K562 (cell line): ENCODE measurements around the gene DAB2IP. TPM values are rescaled to one million over a fixed set of nuclear protein-coding genes. Genes with fewer than 3 reads are reported as not detected.

Experiments
- ATAC-seq: fragments of 200-7000 bp; cut with Tn5 transposase; 3 replicates; pipeline ENCODE4 v1.9.1; 2020; ENCODE audit warnings: moderate library complexity
- BruUV-seq: library from RNA; stranded (reverse); fragments of 400-500 nt; replicated peaks from 2 replicates; lab custom pipeline; 2021; lab: Mats Ljungman, UMichigan
- CTCF ChIA-PET: fragments of 300-600 bp; formaldehyde crosslinking; extraction: SDS; loops from one replicate; lab custom pipeline; 2021; ENCODE audit warnings: low intra/inter-chr PET ratio; lab: Yijun Ruan, JAX
- POLR2A ChIA-PET: fragments of 300-600, 350-650 bp; sonication (Branson Sonifier 250); formaldehyde crosslinking; extraction: SDS; loops from one replicate; lab custom pipeline; 2021; ENCODE audit warnings: antibody characterized with exemption, inconsistent platforms; lab: Yijun Ruan, JAX
- DNase-seq, 4 experiments: peaks; one replicate each; pipeline versions ENCODE4 v3.0.0 to v3.0.0-alpha.2; 2011 to 2018; ENCODE audit warnings: low spot score in 3 of 4, mixed read lengths in 3 of 4; ENCODE audit errors: extremely low read depth in 1 of 4
- FAIRE-seq: peaks from 2 replicates; lab custom pipeline; 2011; peaks lifted over from hg19 to GRCh38; lab: Jason Lieb, UNC
- H2AFZ ChIP-seq: 2 replicates; pipeline ENCODE4 v1.6.0; 2011; ENCODE audit warnings: low read depth, low read length, control low read depth, inconsistent platforms
- H3K27ac ChIP-seq: fragments of 200-600 bp; 3 replicates; pipeline ENCODE4 v1.8.0; 2011; ENCODE audit warnings: low read depth, mild to moderate bottlenecking, control low read depth, inconsistent platforms, low read length, moderate library complexity, mixed read lengths; ENCODE audit errors: extremely low read depth
- H3K27me3 ChIP-seq, 2 experiments: fragments of 300-600 bp in 1 of 2; 2 replicates in 1 of 2; 3 replicates in 1 of 2; pipeline versions ENCODE4 v1.6.0 to v1.8.0; 2011; ENCODE audit warnings: inconsistent platforms in 2 of 2, low read length in 2 of 2, mild to moderate bottlenecking in 1 of 2, mixed read lengths in 1 of 2, moderate library complexity in 1 of 2; ENCODE audit not compliant: control insufficient read depth in 2 of 2, insufficient read depth in 2 of 2
- H3K36me3 ChIP-seq: fragments of 300-600 bp; 3 replicates; pipeline ENCODE4 v1.8.0; 2011; ENCODE audit warnings: mild to moderate bottlenecking, low read length, inconsistent platforms; ENCODE audit not compliant: control insufficient read depth, insufficient read depth
- H3K4me1 ChIP-seq, 2 experiments: fragments of 200-600 bp in 1 of 2; replicated peaks in 1 of 2; 2 replicates in 1 of 2; 3 replicates in 1 of 2; pipeline versions ENCODE4 v1.5.1 to v1.8.0; 2011; ENCODE audit warnings: inconsistent platforms in 2 of 2, low read length in 2 of 2, mild to moderate bottlenecking in 1 of 2, mixed read lengths in 1 of 2, moderate library complexity in 1 of 2; ENCODE audit not compliant: control insufficient read depth in 2 of 2, insufficient read depth in 2 of 2
- H3K4me2 ChIP-seq: 2 replicates; pipeline ENCODE4 v1.6.1; 2011; ENCODE audit warnings: low read length, control low read depth, inconsistent platforms, mixed read lengths; ENCODE audit not compliant: insufficient read depth
- H3K4me3 ChIP-seq: fragments of 200-600 bp; sonication (generic), shearing (Covaris generic); 2 replicates; pipeline ENCODE4 v1.5.1; 2016; ENCODE audit warnings: control low read depth, inconsistent platforms
- H3K79me2 ChIP-seq: fragments of 200-600 bp; 3 replicates; pipeline ENCODE4 v1.8.0; 2011; ENCODE audit warnings: low read length, inconsistent platforms; ENCODE audit not compliant: control insufficient read depth, insufficient read depth
- H3K9ac ChIP-seq, 2 experiments: 2 replicates each; pipeline versions ENCODE4 v1.6.0 to v1.6.1; 2011; ENCODE audit warnings: low read depth in 2 of 2, low read length in 2 of 2, control low read depth in 1 of 2, inconsistent platforms in 1 of 2, mild to moderate bottlenecking in 1 of 2, mixed read lengths in 1 of 2; ENCODE audit not compliant: insufficient read depth in 1 of 2
- H3K9me1 ChIP-seq: one replicate; pipeline ENCODE4 v1.6.0; 2011; ENCODE audit warnings: inconsistent platforms, mild to moderate bottlenecking, low read length, moderate library complexity; ENCODE audit not compliant: control insufficient read depth, insufficient read depth
- H3K9me3 ChIP-seq: replicated peaks from 2 replicates; pipeline ENCODE4 v1.5.1; 2011; ENCODE audit warnings: low read depth, low read length, inconsistent platforms; ENCODE audit not compliant: control insufficient read depth, insufficient read depth
- H4K20me1 ChIP-seq: replicated peaks from 2 replicates; pipeline ENCODE4 v1.6.1; 2011; ENCODE audit warnings: low read length, inconsistent platforms, mixed read lengths; ENCODE audit not compliant: control insufficient read depth, insufficient read depth
- KLF1 ChIP-seq: fragments of 450-650 bp; IDR thresholded peaks from 2 replicates; pipeline ENCODE4 v1.6.1; 2016; ENCODE audit warnings: missing genetic modification characterization, missing compliant biosample characterization
- TAL1 ChIP-seq: fragments of 450-650 bp; IDR thresholded peaks from 2 replicates; pipeline ENCODE4 v1.6.1; 2016; ENCODE audit warnings: mild to moderate bottlenecking
- WGBS: fragments of 100-300 bp; shearing (Covaris generic); methylation state at CpG from one replicate; pipeline ENCODE4 v1.1.6; 2016; ENCODE audit warnings: low coverage, mixed read lengths; ENCODE audit not compliant: insufficient coverage; ENCODE audit errors: missing lambda C conversion rate; 5-methylcytosine and 5-hydroxymethylcytosine counted together
- in situ Hi-C: fragments of 300-500 bp; cut with MboI; formaldehyde crosslinking; loops from 4 replicates; pipeline ENCODE4 v1.15.0; 2018; ENCODE audit warnings: inconsistent platforms, mixed read lengths
- intact Hi-C: fragments of 100-400 bp; cut with micrococcal nuclease; formaldehyde crosslinking; loops from 2 replicates; pipeline ENCODE4 v1.14.2; 2022
- polyA plus RNA-seq, 8 experiments: library from polyadenylated mRNA; depleted of rRNA in 4 of 8; stranded (reverse) in 5 of 8; unstranded in 3 of 8; fragments of >200 nt; fragmentation: Nextera tagmentation in 2 of 8; fragmentation: Illumina TruSeq in 1 of 8; extraction: Ambion mirVana in 2 of 8; extraction: Trizol in 1 of 8; gene quantifications; 2 replicates each; pipeline versions ENCODE4 v1.2.1 to v1.2.3, GENCODE V29; 2011 to 2014; ENCODE audit warnings: inconsistent platforms in 1 of 8, missing spikeins in 1 of 8
- total RNA-seq, 7 experiments: library from RNA; depleted of rRNA in 6 of 7; stranded (reverse); fragments of >200 nt in 6 of 7; fragmentation: Illumina TruSeq in 2 of 7; extraction: Trizol in 2 of 7; gene quantifications; 2 replicates each; pipeline versions ENCODE4 v1.2.1 to v1.2.3, GENCODE V29; 2011 to 2021; ENCODE audit warnings: low replicate concordance in 1 of 7
- TF ChIP-seq, protein P1 (sequence below): sonication (generic); formaldehyde crosslinking; IDR thresholded peaks from 2 replicates; pipeline ENCODE4 v1.8.1; 2022; ENCODE audit warnings: missing genetic modification reagents
- TF ChIP-seq, protein P2 (sequence below), 2 experiments: fragments of 450-650 bp in 1 of 2; sonication (generic) in 1 of 2; formaldehyde crosslinking in 1 of 2; IDR thresholded peaks in 1 of 2; conservative IDR thresholded peaks in 1 of 2; 2 replicates each; pipeline versions ENCODE4 v1.6.1 to v1.8.1; 2016 to 2023; ENCODE audit warnings: mild to moderate bottlenecking in 2 of 2, moderate library complexity in 2 of 2, inconsistent platforms in 1 of 2, missing genetic modification reagents in 1 of 2

Gene DAB2IP
- total and polyA plus RNA-seq, 9 of the 15 experiments (the other 6 are each of a cell fraction or from before 2014, with no cell fraction given), result 0.04 to 0.31 (median 0.08) TPM; not detected in 5

DNA sequence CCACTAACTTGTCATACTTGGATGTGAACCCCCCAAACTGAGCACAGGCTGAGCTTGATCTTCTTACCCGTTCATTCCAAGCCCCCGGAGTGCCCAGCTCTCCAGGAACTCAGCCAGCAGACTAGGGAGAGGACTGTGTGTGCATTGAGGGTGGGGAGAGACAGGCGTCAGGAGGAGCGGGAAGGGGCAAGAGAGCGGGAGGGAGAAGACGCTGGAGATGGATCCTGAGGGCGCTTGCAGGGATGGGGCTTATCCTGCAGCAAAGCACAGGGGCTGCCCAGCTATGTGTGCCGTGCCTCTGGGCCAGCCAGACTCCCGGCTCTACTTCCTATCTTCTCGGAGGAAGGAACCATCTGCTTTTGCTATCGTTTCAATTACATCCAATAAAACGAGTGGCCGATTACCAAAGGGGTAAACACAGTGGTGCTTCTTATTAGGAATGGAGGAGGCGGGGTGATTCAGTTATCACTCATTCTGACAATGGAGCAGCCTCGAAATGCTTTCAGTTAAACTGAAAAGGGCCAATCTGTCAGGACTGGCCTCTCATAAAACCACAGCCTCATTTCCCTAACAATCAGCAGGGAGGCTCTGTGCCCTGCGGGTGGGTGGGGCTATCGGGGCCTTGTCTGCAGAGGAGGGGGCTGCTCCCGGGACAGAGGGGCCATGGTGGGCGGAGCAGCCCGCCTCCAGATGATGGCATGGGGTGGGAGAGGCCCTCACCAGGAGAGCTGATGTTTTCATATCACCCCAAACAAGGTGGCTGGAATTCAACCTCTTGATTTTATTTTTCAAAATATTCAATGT, 168.2 kb downstream of the DAB2IP start:
- no peaks in the 10 kb centered on the region for H3K36me3 ChIP-seq
- DNase-seq, result no peak
- in situ Hi-C loops, result no loop called here
- no peak overlapping the region for H2AFZ ChIP-seq
- no peak overlapping the region for H3K9ac ChIP-seq
- POLR2A ChIA-PET, result no interaction called here
- no peak for FAIRE-seq
- TF ChIP-seq, protein P1, sequence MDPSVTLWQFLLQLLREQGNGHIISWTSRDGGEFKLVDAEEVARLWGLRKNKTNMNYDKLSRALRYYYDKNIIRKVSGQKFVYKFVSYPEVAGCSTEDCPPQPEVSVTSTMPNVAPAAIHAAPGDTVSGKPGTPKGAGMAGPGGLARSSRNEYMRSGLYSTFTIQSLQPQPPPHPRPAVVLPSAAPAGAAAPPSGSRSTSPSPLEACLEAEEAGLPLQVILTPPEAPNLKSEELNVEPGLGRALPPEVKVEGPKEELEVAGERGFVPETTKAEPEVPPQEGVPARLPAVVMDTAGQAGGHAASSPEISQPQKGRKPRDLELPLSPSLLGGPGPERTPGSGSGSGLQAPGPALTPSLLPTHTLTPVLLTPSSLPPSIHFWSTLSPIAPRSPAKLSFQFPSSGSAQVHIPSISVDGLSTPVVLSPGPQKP (CRISPR knock-in tag), result no peak
- TF ChIP-seq TAL1 (no peak), KLF1 (no peak)
- TF ChIP-seq, protein P2, sequence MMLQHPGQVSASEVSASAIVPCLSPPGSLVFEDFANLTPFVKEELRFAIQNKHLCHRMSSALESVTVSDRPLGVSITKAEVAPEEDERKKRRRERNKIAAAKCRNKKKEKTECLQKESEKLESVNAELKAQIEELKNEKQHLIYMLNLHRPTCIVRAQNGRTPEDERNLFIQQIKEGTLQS (IDR thresholded peaks at IDR 0.05), result no peak
- TF ChIP-seq, protein P2 (CRISPR knock-in tag; conservative IDR thresholded peaks at IDR 0.05), result no peak
- no TSS peak for BruUV-seq
- 2% methylated on average over 15 of the region's 20 CpGs for WGBS
- H3K9me3 ChIP-seq, result no peaks in the 10 kb centered on the region
- no peak overlapping the region for H3K4me3 ChIP-seq
- CTCF ChIA-PET, result no interaction called here
- no peak overlapping the region for H3K4me2 ChIP-seq
- H3K9me1 ChIP-seq, result no peaks in the 10 kb centered on the region
- intact Hi-C loops, result no loop called here
- H3K4me1 ChIP-seq, result peaks cover 0 to 2% of the 10 kb centered on the region in 2 experiments; a peak in 3 of 5 replicates
- no peak for ATAC-seq
- no peaks in the 10 kb centered on the region for H3K79me2 ChIP-seq
- 0 out of 2 replicates have a peak, but pooled peaks cover 5% of the 10 kb centered on the region for H4K20me1 ChIP-seq
- H3K27ac ChIP-seq, result no peak overlapping the region
- H3K27me3 ChIP-seq, result peaks cover 15 to 73% of the 10 kb centered on the region in 2 experiments; a peak in 4 of 5 replicates
